HFFc6 (cell line): ENCODE measurements around the gene YLPM1. TPM values are rescaled to one million over a fixed set of nuclear protein-coding genes. Genes with fewer than 3 reads are reported as not detected.
A peak's percentile ranks its signal among the peaks of the same experiment; 100 is the strongest.

ENCODE experiments used
- DNase-seq: peaks from one replicate; pipeline ENCODE4 v3.0.0-alpha.2; 2018
- H3K27ac Mint-ChIP-seq: 2 replicates; pipeline ENCODE4 v1.8.0; 2020; ENCODE audit warnings: mild to moderate bottlenecking, mixed read lengths
- H3K27me3 Mint-ChIP-seq: 2 replicates; pipeline ENCODE4 v1.8.0; 2021; ENCODE audit warnings: mild to moderate bottlenecking, moderate library complexity, mixed read lengths; ENCODE audit not compliant: insufficient read depth
- H3K36me3 Mint-ChIP-seq: 2 replicates; pipeline ENCODE4 v1.8.0; 2021; ENCODE audit warnings: low read depth, mixed read lengths
- H3K4me1 Mint-ChIP-seq: 2 replicates; pipeline ENCODE4 v1.8.0; 2020; ENCODE audit warnings: low read depth, mixed read lengths
- H3K4me3 Mint-ChIP-seq: 2 replicates; pipeline ENCODE4 v1.8.0; 2020; ENCODE audit warnings: mild to moderate bottlenecking, moderate library complexity, mixed read lengths
- H3K9me3 Mint-ChIP-seq: 2 replicates; pipeline ENCODE4 v1.8.0; 2020; ENCODE audit warnings: mild to moderate bottlenecking, mixed read lengths
- CTCF ChIP-seq: fragments of 200-600 bp; sonication (generic); IDR thresholded peaks from 2 replicates; pipeline ENCODE4 v1.5.0; 2021; ENCODE audit warnings: antibody characterized with exemption, mild to moderate bottlenecking
- total RNA-seq, 6 experiments: library from RNA; stranded (reverse); fragmentation: NEBNext Ultra II Directional; extraction: Animal tissue kit (Norgen Biotek cat#: 25700); gene quantifications; 2 replicates in 1 of 6; 3 replicates in 5 of 6; pipeline ENCODE4 v1.2.3, GENCODE V29; 2021

The YLPM1 gene
- total RNA-seq, 6 experiments from 2014 or later: 46.0 to 50.8 (median 48.6) TPM

GRCh38 chr14:74733221-74733620, 29.9 kb upstream of the YLPM1 start:
- DNase-seq: no peak
- H3K36me3 Mint-ChIP-seq: peaks cover 18% of the 10 kb centered on the region
- H3K4me3 Mint-ChIP-seq: no peak overlapping the region
- TF ChIP-seq CTCF: no peak
- peaks cover 6% of the 10 kb centered on the region for H3K4me1 Mint-ChIP-seq
- no peaks in the 10 kb centered on the region for H3K27me3 Mint-ChIP-seq
- H3K27ac Mint-ChIP-seq: no peak overlapping the region
- no peaks in the 10 kb centered on the region for H3K9me3 Mint-ChIP-seq

GRCh38 chr14:74735125-74735524, 28.0 kb upstream of the YLPM1 start:
- no peak for DNase-seq
- Mint-ChIP-seq H3K4me1 (peaks cover 6% of the 10 kb centered on the region), H3K36me3 (peaks cover 34% of the 10 kb centered on the region), H3K27me3 (no peaks in the 10 kb centered on the region), H3K27ac (no peak overlapping the region), H3K4me3 (no peak overlapping the region), H3K9me3 (no peaks in the 10 kb centered on the region; the same call in 1 of the 2 replicates)
- TF ChIP-seq CTCF: no peak

GRCh38 chr14:74737753-74738325, 25.3 kb upstream of the YLPM1 start:
- DNase-seq: peak; percentile 8
- Mint-ChIP-seq H3K36me3 (peaks cover 34% of the 10 kb centered on the region), H3K4me1 (no peaks in the 10 kb centered on the region), H3K4me3 (no peak overlapping the region), H3K27me3 (no peaks in the 10 kb centered on the region), H3K27ac (no peak overlapping the region), H3K9me3 (no peaks in the 10 kb centered on the region; the same call in 1 of the 2 replicates)
- TF ChIP-seq CTCF: no peak

DNA sequence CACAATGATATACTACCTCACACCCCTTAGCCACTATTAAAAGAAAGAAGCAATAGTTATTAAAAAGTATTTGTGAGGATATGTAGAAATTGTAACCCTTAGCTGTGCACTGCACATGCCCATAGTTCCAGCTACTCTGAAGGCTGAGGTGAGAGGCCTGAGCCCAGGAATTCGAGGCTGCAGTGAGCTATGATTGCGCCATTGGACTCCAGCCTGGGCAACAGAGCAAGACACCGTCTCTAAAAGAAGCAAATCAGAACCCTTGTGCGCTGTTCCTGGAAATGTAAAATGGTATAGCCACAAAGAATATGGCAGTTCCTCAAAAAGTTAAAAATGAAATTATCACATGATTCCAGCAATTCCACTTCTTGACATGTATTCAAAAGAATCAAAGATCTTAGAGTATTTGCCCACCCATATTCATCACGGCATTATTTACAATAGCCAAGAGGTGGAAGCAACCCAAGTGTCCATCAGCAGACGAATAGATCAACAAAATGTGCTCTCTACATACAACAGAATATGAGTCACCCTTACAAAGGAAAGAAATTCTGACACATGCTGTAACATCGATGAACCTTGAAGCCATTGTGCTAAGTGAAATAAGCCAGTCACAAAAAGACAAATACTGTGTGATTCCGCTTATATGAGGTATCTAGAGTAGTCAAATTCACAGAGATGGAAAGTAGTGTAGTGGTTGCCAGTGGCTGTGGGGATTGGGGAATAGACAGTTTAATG, 23.7 kb upstream of the YLPM1 start:
- H3K36me3 Mint-ChIP-seq: peaks cover 34% of the 10 kb centered on the region
- no peak for TF ChIP-seq CTCF
- H3K4me1 Mint-ChIP-seq: no peaks in the 10 kb centered on the region
- no peak for DNase-seq
- H3K4me3 Mint-ChIP-seq: no peak overlapping the region
- no peaks in the 10 kb centered on the region for H3K27me3 Mint-ChIP-seq
- no peak overlapping the region for H3K27ac Mint-ChIP-seq
- no peaks in the 10 kb centered on the region; the same call in 1 of the 2 replicates for H3K9me3 Mint-ChIP-seq

DNA sequence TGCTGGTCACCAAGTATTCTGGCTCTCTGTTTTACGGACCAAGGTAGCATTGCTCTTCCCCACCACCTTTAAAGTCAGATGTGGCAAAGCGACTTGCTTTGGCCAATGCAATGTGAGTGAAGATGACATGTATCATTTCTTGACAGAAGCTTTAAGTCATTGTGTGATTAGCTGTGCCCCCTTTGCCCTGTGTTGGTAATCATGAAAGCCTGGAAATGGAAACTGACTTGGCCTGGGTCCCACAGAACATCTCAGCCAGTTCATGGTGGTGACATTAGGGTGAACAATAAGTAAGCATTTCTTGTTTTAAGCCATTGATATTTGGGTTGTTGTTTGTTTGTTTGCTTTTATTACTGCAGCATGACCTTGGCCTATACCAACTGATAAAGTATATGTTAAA, 15.9 kb upstream of the YLPM1 start:
- H3K27ac Mint-ChIP-seq: no peak overlapping the region
- no peak for TF ChIP-seq CTCF
- DNase-seq: no peak
- H3K9me3 Mint-ChIP-seq: peaks cover 7% of the 10 kb centered on the region
- H3K4me1 Mint-ChIP-seq: no peaks in the 10 kb centered on the region
- H3K4me3 Mint-ChIP-seq: no peak overlapping the region
- no peaks in the 10 kb centered on the region; the same call in 1 of the 2 replicates for H3K27me3 Mint-ChIP-seq
- H3K36me3 Mint-ChIP-seq: peaks cover 5% of the 10 kb centered on the region; the same call in 1 of the 2 replicates
